GM20000 (cell line): ENCODE data around the gene HMGCLL1.

ENCODE experiments used
- DNase-seq: peaks from one replicate; pipeline ENCODE4 v3.0.0; 2012; ENCODE audit warnings: low spot score
- CTCF ChIP-seq: IDR thresholded peaks from 2 replicates; pipeline ENCODE4 v1.5.1; 2012; ENCODE audit warnings: mild to moderate bottlenecking, control low read depth; ENCODE audit errors: extremely low read depth, missing control alignments

HMGCLL1 gene

GRCh38 chr6:55448451-55448850, 130.5 kb downstream of the HMGCLL1 start:
- no peak for DNase-seq
- TF ChIP-seq CTCF, result no peak

DNA sequence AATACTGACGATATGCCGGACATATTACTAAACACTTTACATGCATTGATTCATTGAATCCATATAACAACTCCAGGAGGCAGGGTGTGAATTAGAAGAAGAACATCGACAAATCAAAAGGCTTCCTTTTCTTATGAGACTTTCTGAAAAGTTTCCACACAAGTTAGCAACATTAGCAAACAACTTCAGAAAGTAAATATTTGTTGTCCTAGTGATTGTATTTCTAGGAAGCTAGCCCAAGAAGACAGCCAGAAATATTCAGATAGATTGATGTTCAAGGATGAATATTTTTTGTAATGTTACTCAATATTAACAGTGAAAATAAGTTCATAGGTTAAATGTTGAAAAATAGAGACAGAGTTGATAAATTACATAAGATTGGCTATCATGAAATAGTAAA, 131.1 kb downstream of the HMGCLL1 start:
- no peak for TF ChIP-seq CTCF

GRCh38 chr6:55445648-55446204, 133.3 kb downstream of the HMGCLL1 start:
- DNase-seq, result no peak
- no peak for TF ChIP-seq CTCF

More for the DNA sequence above, 131.1 kb downstream of the HMGCLL1 start:
- DNase-seq, result no peak

GRCh38 chr6:55443238-55444134, 135.5 kb downstream of the HMGCLL1 start:
- TF ChIP-seq CTCF, result no peak
- DNase-seq, result no peak

DNA sequence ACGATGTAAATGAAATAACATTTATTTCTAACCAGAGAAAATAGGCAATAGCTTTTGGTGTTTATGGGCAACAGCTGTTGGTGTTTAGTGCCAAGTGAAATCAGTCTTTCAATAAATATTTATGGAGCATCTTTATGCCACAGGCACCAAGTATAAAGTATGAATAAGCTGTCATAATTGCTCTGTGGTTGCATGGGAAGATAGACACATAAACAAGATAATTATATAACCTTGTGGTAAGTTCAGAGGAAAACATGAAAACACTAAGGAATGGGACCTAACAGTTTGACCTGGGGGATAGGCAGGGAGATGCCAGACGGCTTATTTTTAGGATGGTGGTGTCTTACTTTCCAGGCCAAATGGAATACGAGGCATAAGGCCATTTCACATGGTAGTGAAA, 140.8 kb downstream of the HMGCLL1 start:
- DNase-seq, result no peak

DNA sequence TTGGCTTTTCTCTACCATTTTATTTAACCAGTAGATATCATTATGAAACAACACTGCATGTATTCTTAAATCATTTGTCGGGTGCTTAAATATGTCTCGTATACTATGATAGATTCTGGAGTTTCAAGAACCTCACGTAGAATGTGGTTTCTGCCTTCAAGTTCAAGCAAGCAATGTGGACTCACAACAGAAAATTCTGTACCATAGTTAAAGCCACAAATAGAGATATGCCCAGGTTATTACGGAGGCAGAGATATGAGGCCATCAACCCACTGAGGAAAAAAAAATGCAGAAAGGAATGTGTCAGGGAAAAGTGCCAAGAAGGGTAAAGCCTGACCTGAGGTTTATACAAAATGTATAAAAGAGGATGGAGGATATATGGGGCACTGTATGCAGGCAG, 141.9 kb downstream of the HMGCLL1 start:
- no peak for DNase-seq
- no peak for TF ChIP-seq CTCF

More for the DNA sequence above, 140.8 kb downstream of the HMGCLL1 start:
- TF ChIP-seq CTCF, result no peak

DNA sequence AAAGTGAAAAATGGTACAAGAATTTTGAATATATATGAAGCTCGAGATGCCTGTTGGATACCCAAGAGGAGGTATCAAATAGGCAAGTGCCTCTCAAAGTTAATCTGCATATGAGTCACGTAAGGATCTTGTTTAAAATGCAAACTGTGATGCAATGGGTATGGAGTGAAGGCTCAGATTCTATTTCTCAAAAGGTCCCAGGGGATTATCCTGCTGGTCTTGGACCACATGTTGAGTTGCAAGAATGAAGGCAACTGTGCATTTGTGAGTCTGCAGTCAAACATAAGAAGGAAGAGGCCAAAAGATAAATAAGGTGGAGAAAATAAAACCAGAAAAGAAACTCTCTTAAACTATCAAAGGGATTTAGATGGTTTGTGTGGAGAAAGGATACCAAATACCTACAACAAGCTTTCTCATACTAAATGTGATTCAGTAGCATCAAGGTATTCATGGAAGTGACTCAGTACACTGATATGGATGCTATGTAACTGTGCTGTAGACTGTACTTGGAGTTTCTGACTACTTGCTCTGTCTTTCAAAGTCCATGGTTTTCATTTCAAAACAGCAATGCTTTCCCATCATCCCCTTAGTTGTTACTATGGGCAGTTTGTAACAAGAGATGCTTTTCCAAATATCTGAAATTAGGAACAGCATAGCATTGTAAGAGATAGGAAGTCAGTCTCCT, 145.4 kb downstream of the HMGCLL1 start:
- DNase-seq, result no peak
- TF ChIP-seq CTCF, result no peak
